ENCODE data around the gene PAFAH2.
A peak's percentile ranks its signal among the peaks of the same experiment; 100 is the strongest.

The PAFAH2 gene

GRCh38 chr1:26006710-26007109, 8.8 kb upstream of the PAFAH2 start:
- Mint-ChIP-seq H3K4me1 (ENCODE audit: low read depth) (no peaks in the 10 kb centered on the region), H3K27me3 (no peaks in the 10 kb centered on the region), H3K4me3 (no peak overlapping the region), H3K27ac (no peak overlapping the region), H3K36me3 (no peaks in the 10 kb centered on the region), H3K9me3 (ENCODE audit: low read depth) (no peaks in the 10 kb centered on the region)

- Mint-ChIP-seq H3K4me1 (ENCODE audit: low read depth) (no peaks in the 10 kb centered on the region), H3K27me3 (no peaks in the 10 kb centered on the region), H3K36me3 (no peaks in the 10 kb centered on the region), H3K4me3 (no peak overlapping the region), H3K27ac (no peak overlapping the region), H3K9me3 (ENCODE audit: low read depth) (no peaks in the 10 kb centered on the region)
Observed at GRCh38 chr1:26005434-26006105, 7.7 kb upstream of the PAFAH2 start.

- H3K9me3 Mint-ChIP-seq (ENCODE audit: low read depth): no peaks in the 10 kb centered on the region
- no peaks in the 10 kb centered on the region for H3K4me1 Mint-ChIP-seq (ENCODE audit: low read depth)
- no peaks in the 10 kb centered on the region for H3K27me3 Mint-ChIP-seq
- H3K27ac Mint-ChIP-seq: no peak overlapping the region
- H3K36me3 Mint-ChIP-seq: no peaks in the 10 kb centered on the region
- no peak overlapping the region for H3K4me3 Mint-ChIP-seq
Observed at GRCh38 chr1:26003756-26004155, 5.9 kb upstream of the PAFAH2 start.

- Mint-ChIP-seq H3K36me3 (no peaks in the 10 kb centered on the region), H3K27me3 (no peaks in the 10 kb centered on the region), H3K4me1 (ENCODE audit: low read depth) (peaks cover 5% of the 10 kb centered on the region), H3K4me3 (no peak overlapping the region), H3K9me3 (ENCODE audit: low read depth) (no peaks in the 10 kb centered on the region), H3K27ac (no peak overlapping the region)
Observed at GRCh38 chr1:26003262-26003661, 5.4 kb upstream of the PAFAH2 start.

GRCh38 chr1:25999041-25999800, 1.4 kb upstream of the PAFAH2 start:
- Mint-ChIP-seq H3K9me3 (ENCODE audit: low read depth) (no peaks in the 10 kb centered on the region), H3K4me1 (ENCODE audit: low read depth) (peaks cover 25% of the 10 kb centered on the region), H3K36me3 (no peaks in the 10 kb centered on the region), H3K4me3 (no peak overlapping the region), H3K27me3 (no peaks in the 10 kb centered on the region), H3K27ac (peak overlapping the region; percentile 99)

- peaks cover 39% of the 10 kb centered on the region for H3K4me1 Mint-ChIP-seq (ENCODE audit: low read depth)
- peak overlapping the region; percentile 99 for H3K27ac Mint-ChIP-seq
- peaks cover 2% of the 10 kb centered on the region for H3K36me3 Mint-ChIP-seq
- H3K9me3 Mint-ChIP-seq (ENCODE audit: low read depth): no peaks in the 10 kb centered on the region
- peak overlapping the region; percentile 98 for H3K4me3 Mint-ChIP-seq
- H3K27me3 Mint-ChIP-seq: no peaks in the 10 kb centered on the region
Observed at GRCh38 chr1:25996966-25997827, 666 bp downstream of the PAFAH2 start.

GRCh38 chr1:25994402-25995150, 3.3 kb downstream of the PAFAH2 start:
- Mint-ChIP-seq H3K27ac (peak overlapping the region; percentile 69), H3K4me1 (ENCODE audit: low read depth) (peaks cover 61% of the 10 kb centered on the region), H3K9me3 (ENCODE audit: low read depth) (no peaks in the 10 kb centered on the region), H3K36me3 (peaks cover 2% of the 10 kb centered on the region), H3K4me3 (no peak overlapping the region), H3K27me3 (no peaks in the 10 kb centered on the region)

- H3K4me3 Mint-ChIP-seq: peak overlapping the region; percentile 30
- peaks cover 68% of the 10 kb centered on the region for H3K4me1 Mint-ChIP-seq (ENCODE audit: low read depth)
- H3K27ac Mint-ChIP-seq: peak overlapping the region; percentile 81
Observed at GRCh38 chr1:25993197-25993951, 4.5 kb downstream of the PAFAH2 start.

GRCh38 chr1:25992689-25993171, 5.1 kb downstream of the PAFAH2 start:
- Mint-ChIP-seq H3K27me3 (no peaks in the 10 kb centered on the region), H3K4me3 (no peak overlapping the region), H3K4me1 (ENCODE audit: low read depth) (peaks cover 69% of the 10 kb centered on the region), H3K27ac (peak overlapping the region; percentile 81), H3K9me3 (ENCODE audit: low read depth) (no peaks in the 10 kb centered on the region), H3K36me3 (peaks cover 2% of the 10 kb centered on the region)

More at GRCh38 chr1:25993197-25993951, 4.5 kb downstream of the PAFAH2 start:
- H3K9me3 Mint-ChIP-seq (ENCODE audit: low read depth): no peaks in the 10 kb centered on the region
- no peaks in the 10 kb centered on the region for H3K27me3 Mint-ChIP-seq
- peaks cover 2% of the 10 kb centered on the region for H3K36me3 Mint-ChIP-seq

- Mint-ChIP-seq H3K27me3 (no peaks in the 10 kb centered on the region), H3K4me1 (ENCODE audit: low read depth) (peaks cover 68% of the 10 kb centered on the region), H3K4me3 (peak overlapping the region; percentile 3), H3K36me3 (peaks cover 5% of the 10 kb centered on the region), H3K27ac (peak overlapping the region; percentile 28), H3K9me3 (ENCODE audit: low read depth) (no peaks in the 10 kb centered on the region)
Observed at GRCh38 chr1:25991937-25992688, 5.8 kb downstream of the PAFAH2 start.

- H3K4me3 Mint-ChIP-seq: peak overlapping the region; percentile 89
- H3K9me3 Mint-ChIP-seq (ENCODE audit: low read depth): no peaks in the 10 kb centered on the region
- peaks cover 66% of the 10 kb centered on the region for H3K4me1 Mint-ChIP-seq (ENCODE audit: low read depth)
- H3K36me3 Mint-ChIP-seq: peaks cover 9% of the 10 kb centered on the region
- H3K27me3 Mint-ChIP-seq: no peaks in the 10 kb centered on the region
- H3K27ac Mint-ChIP-seq: peak overlapping the region; percentile 93
Observed at GRCh38 chr1:25990702-25991395, 7.0 kb downstream of the PAFAH2 start.

- H3K4me1 Mint-ChIP-seq (ENCODE audit: low read depth): peaks cover 72% of the 10 kb centered on the region
- peak overlapping the region; percentile 89 for H3K4me3 Mint-ChIP-seq
- peak overlapping the region; percentile 93 for H3K27ac Mint-ChIP-seq
- no peaks in the 10 kb centered on the region for H3K27me3 Mint-ChIP-seq
- H3K36me3 Mint-ChIP-seq: peaks cover 11% of the 10 kb centered on the region
- H3K9me3 Mint-ChIP-seq (ENCODE audit: low read depth): no peaks in the 10 kb centered on the region
Observed at GRCh38 chr1:25990251-25990650, 7.6 kb downstream of the PAFAH2 start.
